Activated T-helper 2 cell treated with anti-CD3 and anti-CD28 coated beads, Interferon-gamma antibody, Interleukin-2, Interleukin-4, amounts not matched to agents 10 μg/mL and 5 μg/mL and 100 μg/mL, durations not matched to agents 14 hours and 24 hours and 36 hours (primary cell): ENCODE data around the gene IL36G. TPM values are rescaled to one million over a fixed set of nuclear protein-coding genes. Genes with fewer than 3 reads are reported as not detected.

Experiments used
- total RNA-seq: library from RNA; stranded (reverse); gene quantifications from 2 replicates; pipeline ENCODE4 v1.2.3, GENCODE V29; 2022

The IL36G gene
- total RNA-seq, 1 donor from 2014 or later: not detected

Other genes starting within 250 kb of the IL36G start
- 24.4 and 27.2 TPM in 2 replicates for gene CKAP2L, start 213.4 kb upstream of the IL36G start, total RNA-seq
- gene IL1A, start 193.5 kb upstream of the IL36G start, total RNA-seq: 6.8 and 7.0 TPM in 2 replicates
- gene IL1B, start 141.2 kb upstream of the IL36G start, total RNA-seq: not detected in 2 replicates
- not detected in 2 replicates for gene IL37, start 66.8 kb upstream of the IL36G start, total RNA-seq
- 0.34 TPM in 1 of 2 replicates, not detected in the other for gene IL36A, start 27.5 kb downstream of the IL36G start, total RNA-seq
- not detected in 2 replicates for gene IL36B, start 74.9 kb downstream of the IL36G start, total RNA-seq
- not detected in 2 replicates for gene IL36RN, start 81.2 kb downstream of the IL36G start, total RNA-seq
- gene IL1F10, start 90.0 kb downstream of the IL36G start, total RNA-seq: not detected in 2 replicates
- 13.2 and 15.9 TPM in 2 replicates for gene IL1RN, start 149.6 kb downstream of the IL36G start, total RNA-seq
- 313 and 319 TPM in 2 replicates for gene PSD4, start 196.0 kb downstream of the IL36G start, total RNA-seq